HG02610 (cell line): ENCODE data around the gene ABHD12B.
"Not testable (repeated sequence)": the region's sequence is repeated elsewhere in the genome, so short reads cannot be mapped to it uniquely, and the experiment has no call there.

Source experiments
- ATAC-seq: cut with Tn5 transposase; IDR thresholded peaks from one replicate; pipeline ENCODE4 v1.9.1; 2021; ENCODE audit warnings: mild to moderate bottlenecking, moderate library complexity; ENCODE audit not compliant: unreplicated experiment

ABHD12B gene

GRCh38 chr14:50883827-50884197 lies 12.0 kb downstream of the ABHD12B start:
- no peak for ATAC-seq

- no peak for ATAC-seq
Observed at GRCh38 chr14:50887476-50887875, 15.6 kb downstream of the ABHD12B start.

DNA sequence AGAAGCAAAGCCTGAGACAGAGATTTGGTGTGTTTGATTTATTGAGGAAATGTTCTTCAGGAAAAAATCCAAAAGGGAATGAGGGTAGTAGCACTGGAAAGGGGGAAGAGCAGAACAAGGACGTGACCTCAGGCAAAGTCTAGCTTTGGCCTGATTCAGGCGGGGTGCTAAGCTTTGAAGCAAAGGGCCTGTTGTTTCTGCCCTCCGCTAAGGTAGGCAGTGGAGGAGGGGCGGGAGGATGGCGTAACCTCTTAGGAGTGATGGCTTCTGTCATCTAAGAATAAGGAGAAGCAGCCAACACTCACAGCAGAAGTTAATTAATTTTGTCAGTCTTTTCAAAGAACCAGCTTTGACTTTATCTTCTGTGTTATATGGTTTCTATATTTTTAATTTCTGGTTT lies 20.4 kb downstream of the ABHD12B start:
- no peak for ATAC-seq

DNA sequence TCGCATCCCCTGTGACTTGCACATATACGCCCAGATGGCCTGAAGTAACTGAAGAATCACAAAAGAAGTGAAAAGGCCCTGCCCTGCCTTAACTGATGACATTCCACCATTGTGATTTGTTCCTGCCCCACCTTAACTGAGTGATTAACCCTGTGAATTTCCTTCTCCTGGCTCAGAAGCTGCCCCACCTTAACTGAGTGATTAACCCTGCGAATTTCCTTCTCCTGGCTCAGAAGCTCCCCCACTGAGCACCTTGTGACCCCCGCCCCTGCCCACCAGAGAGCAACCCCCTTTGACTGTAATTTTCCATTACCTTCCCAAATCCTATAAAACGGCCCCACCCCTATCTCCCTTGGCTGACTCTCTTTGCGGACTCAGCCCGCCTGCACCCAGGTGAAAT lies 24.6 kb downstream of the ABHD12B start:
- ATAC-seq, result not testable (repeated sequence)

GRCh38 chr14:50897005-50897404 lies 25.2 kb downstream of the ABHD12B start:
- not testable (repeated sequence) for ATAC-seq

DNA sequence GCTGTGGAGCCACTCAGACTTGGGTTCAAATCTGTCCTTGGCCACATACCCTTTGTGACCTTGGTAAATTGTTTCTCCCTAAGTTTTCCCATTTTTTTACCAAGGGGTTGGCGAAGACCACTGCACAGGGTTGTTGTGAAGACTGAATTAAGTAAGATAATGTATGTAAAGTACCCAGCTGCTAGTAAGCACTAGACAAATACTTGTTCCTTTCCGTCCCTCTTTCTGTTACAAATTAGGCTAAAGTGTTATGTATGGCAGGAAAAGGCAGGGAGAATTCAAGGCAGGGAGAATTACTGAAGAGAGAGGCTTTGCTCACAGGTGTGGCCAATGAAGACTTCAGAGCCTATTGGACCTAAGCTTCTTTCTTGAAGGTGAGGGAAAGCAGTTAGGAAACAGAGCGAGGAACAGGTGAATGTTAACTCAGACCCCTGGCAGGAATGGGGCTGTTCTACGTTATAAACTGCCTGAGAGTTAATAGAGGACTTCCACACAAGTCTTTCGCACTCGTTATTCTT lies 25.9 kb downstream of the ABHD12B start:
- no peak for ATAC-seq

DNA sequence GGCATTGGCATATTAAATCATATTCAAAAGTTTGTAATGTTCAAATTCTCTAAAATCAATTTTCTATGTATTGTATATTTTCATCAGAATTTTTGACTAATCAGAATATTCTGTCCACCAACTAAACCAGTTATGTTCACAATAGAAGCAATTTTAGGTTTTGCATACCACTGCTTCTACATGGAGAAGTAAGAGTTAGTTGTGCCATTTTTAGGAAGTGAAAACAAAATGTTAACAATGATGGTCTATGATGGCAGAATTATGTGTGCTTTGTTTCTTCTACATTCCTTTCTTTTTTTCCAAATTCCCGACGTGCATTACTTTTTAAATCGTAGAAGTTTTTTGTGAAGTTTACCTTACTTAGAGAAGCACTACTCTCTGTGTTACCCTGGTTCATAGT lies 29.5 kb downstream of the ABHD12B start:
- ATAC-seq, result peak; percentile 40

- ATAC-seq, result no peak
Observed at GRCh38 chr14:50904719-50905118, 32.9 kb downstream of the ABHD12B start.

- no peak for ATAC-seq
Observed at GRCh38 chr14:50906326-50907065, 34.6 kb downstream of the ABHD12B start.

DNA sequence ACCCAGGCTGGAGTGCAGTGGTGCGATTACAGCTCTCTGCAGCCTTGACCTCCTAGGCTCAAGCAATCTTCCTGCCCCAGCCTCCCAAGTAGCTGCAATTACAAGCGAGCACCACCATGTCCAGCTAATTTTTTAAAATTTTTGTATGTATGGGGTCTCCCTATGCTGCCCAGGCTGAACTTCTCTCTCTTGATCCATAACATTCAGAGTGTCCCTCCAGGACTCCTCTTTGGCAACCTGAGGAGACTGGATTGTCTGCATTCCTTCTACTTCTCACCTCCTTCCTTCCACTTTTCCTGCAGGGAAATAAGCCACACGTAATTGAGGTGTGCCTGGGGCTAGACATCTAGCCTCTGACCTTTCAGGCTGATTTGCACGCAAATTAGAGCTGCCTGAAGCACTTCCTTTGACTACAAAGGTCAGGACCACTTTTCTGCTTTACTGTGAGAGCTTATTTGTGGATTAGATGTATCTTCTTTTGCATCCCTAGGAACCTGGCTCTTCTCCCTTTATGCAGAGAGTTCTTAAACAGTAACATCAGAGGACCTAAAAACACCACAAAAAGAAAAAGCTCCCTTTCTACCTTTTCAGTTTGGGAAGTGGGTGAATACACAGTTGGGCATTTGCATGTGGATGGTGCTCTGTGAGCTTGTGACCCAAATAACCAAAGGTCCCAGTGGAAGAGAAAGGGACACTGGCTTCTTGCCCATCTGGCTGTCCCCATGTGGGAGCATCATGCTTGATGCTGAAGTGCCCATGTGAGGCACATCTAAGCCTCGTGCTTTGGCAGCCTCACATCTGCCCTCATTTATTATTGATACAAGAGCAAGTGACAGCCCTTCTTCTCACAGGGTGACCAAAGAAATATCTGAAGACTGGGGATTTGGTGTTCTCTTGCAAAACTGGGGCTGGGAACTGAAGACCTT lies 38.9 kb downstream of the ABHD12B start:
- ATAC-seq, result no peak

GRCh38 chr14:50917449-50917848 lies 45.6 kb downstream of the ABHD12B start:
- no peak for ATAC-seq

GRCh38 chr14:50919524-50919923 lies 47.7 kb downstream of the ABHD12B start:
- not testable (repeated sequence) for ATAC-seq

DNA sequence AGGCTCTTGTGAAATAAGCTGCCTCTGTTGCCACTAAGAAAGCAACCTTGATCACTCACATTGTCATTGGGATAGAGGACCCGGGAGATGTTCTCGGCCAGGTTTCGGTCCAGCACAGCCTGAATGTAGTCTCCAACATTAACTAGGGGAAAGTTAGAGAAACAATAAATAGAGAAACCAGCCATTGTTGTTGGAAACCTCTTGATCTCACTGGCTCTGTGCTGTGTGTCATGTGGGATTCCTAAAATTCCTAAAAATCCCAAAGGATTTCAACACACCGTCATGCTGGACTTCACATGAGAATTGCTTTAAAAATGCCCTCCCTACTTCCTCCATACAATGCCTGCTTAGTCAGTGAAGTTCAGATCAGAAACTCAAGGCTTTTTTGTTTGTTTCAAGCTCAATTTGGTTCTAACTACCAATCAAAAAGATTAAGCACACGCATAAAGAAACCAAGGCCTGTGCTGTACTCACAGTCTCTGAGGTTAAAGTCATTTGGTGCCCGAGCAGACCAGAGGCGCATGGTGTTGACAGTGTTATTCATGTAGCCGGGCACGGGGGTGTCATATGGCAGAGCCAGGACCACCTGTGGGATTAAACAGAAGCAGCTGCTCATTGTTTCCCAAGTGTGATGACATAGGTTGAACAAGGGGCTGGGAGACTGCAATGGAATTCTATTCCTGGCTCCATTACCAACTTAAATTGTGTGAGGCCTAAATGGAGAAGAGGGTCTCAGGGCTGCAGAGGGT lies 48.8 kb downstream of the ABHD12B start:
- no peak for ATAC-seq

DNA sequence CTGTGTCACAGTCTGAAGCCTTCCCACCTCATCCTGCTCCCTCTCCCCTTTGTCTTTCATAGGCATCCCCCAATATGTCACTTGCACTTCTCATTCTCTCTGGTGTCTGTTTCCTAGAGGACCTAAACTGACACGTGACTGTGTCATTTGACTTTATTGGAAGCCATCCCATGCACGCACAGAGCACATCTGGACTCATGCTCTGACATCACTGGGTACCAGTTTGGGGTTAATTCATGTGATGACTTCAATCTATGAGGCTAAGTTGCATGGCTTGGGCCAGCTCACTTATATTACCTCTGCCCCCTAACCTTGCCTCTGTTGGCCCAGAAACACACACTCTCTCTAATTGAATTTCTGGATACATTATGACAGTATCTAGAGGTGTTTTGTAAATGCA lies 51.0 kb downstream of the ABHD12B start:
- no peak for ATAC-seq

DNA sequence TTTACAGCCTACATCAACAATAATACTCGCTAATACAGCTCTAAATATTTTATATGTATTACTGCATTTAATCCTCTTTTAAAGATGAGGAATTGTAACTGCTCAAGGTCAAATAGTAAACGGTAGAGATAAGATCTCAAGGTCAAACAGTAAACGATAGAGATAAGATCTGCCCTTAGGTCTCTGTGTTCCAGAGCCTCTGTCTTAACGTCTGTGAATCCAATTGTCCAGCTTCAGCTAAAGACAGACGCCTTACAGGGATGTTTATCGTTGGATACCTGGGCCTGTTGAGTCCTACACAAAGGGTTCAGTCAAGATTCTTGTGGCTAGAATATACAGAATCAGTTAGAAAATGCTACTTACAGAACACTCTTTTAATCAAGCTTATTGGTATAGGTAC lies 52.4 kb downstream of the ABHD12B start:
- no peak for ATAC-seq

DNA sequence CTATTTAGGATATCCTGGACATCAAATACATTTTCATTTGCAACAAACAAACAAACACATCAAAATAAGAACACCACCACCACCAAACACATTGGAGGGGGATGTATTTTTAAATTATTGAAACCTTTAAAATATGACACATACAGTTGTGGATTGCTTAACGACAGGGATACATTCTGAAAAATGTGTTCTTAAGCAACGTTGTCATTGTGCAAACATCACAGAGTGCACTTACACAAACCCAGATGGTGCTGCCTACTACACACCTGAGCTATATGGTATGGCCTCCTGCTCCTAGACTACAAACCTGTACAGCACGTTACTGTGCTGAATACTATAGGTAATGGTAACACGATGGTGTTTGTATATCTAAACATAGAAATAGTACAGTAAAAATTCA lies 53.0 kb downstream of the ABHD12B start:
- ATAC-seq, result no peak

DNA sequence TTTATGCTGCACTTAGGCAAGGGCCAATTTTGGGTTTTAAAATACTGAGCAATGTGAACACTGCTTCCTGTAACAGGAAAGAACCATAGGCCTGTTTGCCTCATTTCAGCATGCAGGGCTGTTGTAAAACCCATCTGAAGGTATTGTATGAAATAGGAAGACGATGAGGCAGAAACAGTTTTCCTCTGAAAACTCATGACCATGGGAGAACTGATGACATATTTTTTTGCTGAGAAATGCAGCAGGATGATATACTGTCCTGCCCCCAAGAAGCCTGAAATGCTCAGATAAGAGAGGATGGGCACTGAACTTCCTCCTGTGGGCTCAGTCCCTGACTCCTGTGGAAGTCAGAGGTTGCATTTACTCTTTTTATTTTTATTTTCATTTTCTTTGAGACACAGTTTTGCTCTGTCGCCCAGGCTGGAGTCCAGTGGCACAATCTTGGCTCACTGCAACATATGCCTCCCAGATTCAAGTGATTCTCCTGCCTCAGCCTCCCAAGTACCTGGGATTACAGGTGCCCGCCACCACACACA lies 55.1 kb downstream of the ABHD12B start:
- ATAC-seq, result no peak

- no peak for ATAC-seq
Observed at GRCh38 chr14:50928002-50928635, 56.3 kb downstream of the ABHD12B start.

- ATAC-seq, result no peak
Observed at GRCh38 chr14:50929506-50929905, 57.7 kb downstream of the ABHD12B start.

DNA sequence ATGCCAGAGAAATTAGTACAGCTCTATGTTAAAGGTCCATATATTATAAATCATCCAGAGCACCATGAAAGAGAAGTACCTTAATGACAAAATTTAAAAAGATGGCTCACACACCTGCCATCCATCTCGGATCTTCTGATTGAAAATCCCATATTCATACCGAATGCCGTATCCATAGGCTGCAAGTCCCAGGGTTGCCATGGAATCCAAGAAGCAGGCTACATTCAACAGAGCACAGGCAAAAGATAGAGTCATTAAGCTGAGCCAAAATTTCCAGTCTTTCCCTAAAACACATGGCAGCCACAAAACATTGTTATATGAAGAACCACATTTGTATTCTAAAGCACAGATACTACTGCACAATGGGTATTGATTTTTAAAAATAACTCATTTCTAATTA lies 59.7 kb downstream of the ABHD12B start:
- no peak for ATAC-seq
